ENCODE measurements around the gene FASTK.

FASTK gene

GRCh38 chr7:151056666-151057505, 23.7 kb downstream of the FASTK start:
- ChIA-PET CTCF (no interaction called here), POLR2A (interaction anchor here (1.0 to 4.3 kb wide), 5 partner anchors 21 to 77 kb away, joined by 3 to 38 read pairs (median 14); partner anchors contain the start of genes ABCB8 and FASTK)
- no peak for DNase-seq (ENCODE audit: extremely low spot score)
- no peak for TF ChIP-seq SUZ12 (IDR thresholded peaks at IDR 0.05)
- no peak for TF ChIP-seq FOXA1 (IDR thresholded peaks at IDR 0.05)
- TF ChIP-seq BHLHE40 (IDR thresholded peaks at IDR 0.05; ENCODE audit: borderline replicate concordance) = no peak
- no peak for TF ChIP-seq ARNT (IDR thresholded peaks at IDR 0.05)
- no peak for TF ChIP-seq ELF4 (IDR thresholded peaks at IDR 0.05)
- TF ChIP-seq FOXK2 (IDR thresholded peaks at IDR 0.05) = no peak
- no peak for TF ChIP-seq FOXM1 (IDR thresholded peaks at IDR 0.05; ENCODE audit: borderline replicate concordance)
- TF ChIP-seq ZNF384 (IDR thresholded peaks at IDR 0.05) = no peak
- TF ChIP-seq NFRKB (IDR thresholded peaks at IDR 0.05) = no peak
- no peak for TF ChIP-seq PKNOX1 (IDR thresholded peaks at IDR 0.05)

GRCh38 chr7:151056283-151056665, 24.3 kb downstream of the FASTK start:
- DNase-seq (ENCODE audit: extremely low spot score) = no peak
- ChIA-PET POLR2A (interaction anchor here (1.1 to 1.8 kb wide), 2 partner anchors 11 to 20 kb away, joined by 3 to 6 read pairs; no protein-coding TSS in a partner anchor), CTCF (no interaction called here)
- TF ChIP-seq FOXK2 (IDR thresholded peaks at IDR 0.05) = no peak
- TF ChIP-seq HDGF (IDR thresholded peaks at IDR 0.05; ENCODE audit: borderline replicate concordance) = no peak
- no peak for TF ChIP-seq LEF1 (IDR thresholded peaks at IDR 0.05; ENCODE audit: borderline replicate concordance)
- TF ChIP-seq FOXM1 (IDR thresholded peaks at IDR 0.05; ENCODE audit: borderline replicate concordance) = no peak
- TF ChIP-seq SP1 (IDR thresholded peaks at IDR 0.05) = no peak
- no peak for TF ChIP-seq CTBP1 (IDR thresholded peaks at IDR 0.05; ENCODE audit: borderline replicate concordance)
- no peak for TF ChIP-seq ZNF384 (IDR thresholded peaks at IDR 0.05)
- no peak for TF ChIP-seq BHLHE40 (IDR thresholded peaks at IDR 0.05; ENCODE audit: borderline replicate concordance)
- TF ChIP-seq L3MBTL2 (conservative IDR thresholded peaks at IDR 0.05) = no peak
- TF ChIP-seq ARNT (IDR thresholded peaks at IDR 0.05) = no peak
- no peak for TF ChIP-seq ELF4 (IDR thresholded peaks at IDR 0.05)

- ChIA-PET POLR2A (interaction anchor here (1.2 kb wide), 1 partner anchor 27 kb away, joined by 5 read pairs; the partner anchor contains the start of gene FASTK), CTCF (no interaction called here)
- TF ChIP-seq ELF4 (IDR thresholded peaks at IDR 0.05) = no peak
- no peak for TF ChIP-seq ARNT (IDR thresholded peaks at IDR 0.05)
- no peak for TF ChIP-seq NFRKB (IDR thresholded peaks at IDR 0.05)
- TF ChIP-seq SP1 (IDR thresholded peaks at IDR 0.05) = no peak
- TF ChIP-seq FOXK2 (IDR thresholded peaks at IDR 0.05) = no peak
- no peak for TF ChIP-seq FOXM1 (IDR thresholded peaks at IDR 0.05; ENCODE audit: borderline replicate concordance)
- TF ChIP-seq HDGF (IDR thresholded peaks at IDR 0.05; ENCODE audit: borderline replicate concordance) = no peak
- TF ChIP-seq SUZ12 (IDR thresholded peaks at IDR 0.05) = no peak
- no peak for TF ChIP-seq PKNOX1 (IDR thresholded peaks at IDR 0.05)
- TF ChIP-seq ZNF384 (IDR thresholded peaks at IDR 0.05) = no peak
- no peak for TF ChIP-seq LEF1 (IDR thresholded peaks at IDR 0.05; ENCODE audit: borderline replicate concordance)
- TF ChIP-seq TARDBP (IDR thresholded peaks at IDR 0.05) = no peak
- no peak for TF ChIP-seq BHLHE40 (IDR thresholded peaks at IDR 0.05; ENCODE audit: borderline replicate concordance)
- no peak for TF ChIP-seq FOXA1 (IDR thresholded peaks at IDR 0.05)
- TF ChIP-seq CTBP1 (IDR thresholded peaks at IDR 0.05; ENCODE audit: borderline replicate concordance) = no peak
- TF ChIP-seq L3MBTL2 (conservative IDR thresholded peaks at IDR 0.05) = no peak
- no peak for DNase-seq (ENCODE audit: extremely low spot score)
Measured at GRCh38 chr7:151053751-151054150, 26.9 kb downstream of the FASTK start.

- DNase-seq (ENCODE audit: extremely low spot score) = no peak
- ChIA-PET POLR2A (interaction anchor here (1.4 kb wide), 1 partner anchor 28 kb away, joined by 5 read pairs; the partner anchor contains the start of gene FASTK), CTCF (no interaction called here)
- TF ChIP-seq ZNF384 (IDR thresholded peaks at IDR 0.05) (no peak), BHLHE40 (IDR thresholded peaks at IDR 0.05; ENCODE audit: borderline replicate concordance) (no peak), PKNOX1 (IDR thresholded peaks at IDR 0.05) (no peak), CTBP1 (IDR thresholded peaks at IDR 0.05; ENCODE audit: borderline replicate concordance) (no peak), ELF4 (IDR thresholded peaks at IDR 0.05) (no peak), FOXK2 (IDR thresholded peaks at IDR 0.05) (no peak), SUZ12 (IDR thresholded peaks at IDR 0.05) (no peak), FOXA1 (IDR thresholded peaks at IDR 0.05) (no peak), FOXM1 (IDR thresholded peaks at IDR 0.05; ENCODE audit: borderline replicate concordance) (no peak), L3MBTL2 (conservative IDR thresholded peaks at IDR 0.05) (no peak), ARNT (IDR thresholded peaks at IDR 0.05) (no peak), SP1 (IDR thresholded peaks at IDR 0.05) (no peak), LEF1 (IDR thresholded peaks at IDR 0.05; ENCODE audit: borderline replicate concordance) (no peak), NFRKB (IDR thresholded peaks at IDR 0.05) (no peak), HDGF (IDR thresholded peaks at IDR 0.05; ENCODE audit: borderline replicate concordance) (no peak), TARDBP (IDR thresholded peaks at IDR 0.05) (no peak)
Measured at GRCh38 chr7:151053096-151053495, 27.5 kb downstream of the FASTK start.

- POLR2A ChIA-PET = interaction anchor here (1.0 kb wide), 2 partner anchors 8 to 23 kb away, joined by 3 to 4 read pairs; partner anchors contain the start of genes ABCB8 and SLC4A2
- no peak for DNase-seq (ENCODE audit: extremely low spot score)
- CTCF ChIA-PET = no interaction called here
- TF ChIP-seq FOXA1 (IDR thresholded peaks at IDR 0.05) = no peak
- no peak for TF ChIP-seq TARDBP (IDR thresholded peaks at IDR 0.05)
- no peak for TF ChIP-seq PKNOX1 (IDR thresholded peaks at IDR 0.05)
- no peak for TF ChIP-seq BHLHE40 (IDR thresholded peaks at IDR 0.05; ENCODE audit: borderline replicate concordance)
- TF ChIP-seq NFRKB (IDR thresholded peaks at IDR 0.05) = no peak
- no peak for TF ChIP-seq SP1 (IDR thresholded peaks at IDR 0.05)
- no peak for TF ChIP-seq LEF1 (IDR thresholded peaks at IDR 0.05; ENCODE audit: borderline replicate concordance)
- TF ChIP-seq ARNT (IDR thresholded peaks at IDR 0.05) = no peak
- TF ChIP-seq ZNF384 (IDR thresholded peaks at IDR 0.05) = no peak
- TF ChIP-seq FOXK2 (IDR thresholded peaks at IDR 0.05) = no peak
- no peak for TF ChIP-seq L3MBTL2 (conservative IDR thresholded peaks at IDR 0.05)
- no peak for TF ChIP-seq HDGF (IDR thresholded peaks at IDR 0.05; ENCODE audit: borderline replicate concordance)
- no peak for TF ChIP-seq SUZ12 (IDR thresholded peaks at IDR 0.05)
Measured at GRCh38 chr7:151051108-151051507, 29.5 kb downstream of the FASTK start.

Measured in HEK293T (cell line).